ENCODE measurements around the gene FBLIM1. TPM values are rescaled to one million over a fixed set of nuclear protein-coding genes. Genes with fewer than 3 reads are reported as not detected.

FBLIM1 gene
- total RNA-seq, 1 donor from 2014 or later, result 78.3 TPM

GRCh38 chr1:15738416-15739113 lies 20.0 kb upstream of the FBLIM1 start:
- no peaks in the 10 kb centered on the region for H3K9me3 Mint-ChIP-seq
- H3K27ac Mint-ChIP-seq, result no peak overlapping the region
- H3K27me3 Mint-ChIP-seq, result no peaks in the 10 kb centered on the region
- TF ChIP-seq CTCF (conservative IDR thresholded peaks at IDR 0.05), result no peak
- H3K4me1 Mint-ChIP-seq (ENCODE audit: unreplicated experiment), result peaks cover 20% of the 10 kb centered on the region
- no peaks in the 10 kb centered on the region for H3K36me3 Mint-ChIP-seq
- no peak overlapping the region for H3K4me3 Mint-ChIP-seq
- no peak for DNase-seq (ENCODE audit: extremely low spot score, unreplicated experiment)

- Mint-ChIP-seq H3K4me1 (ENCODE audit: unreplicated experiment) (peaks cover 20% of the 10 kb centered on the region), H3K4me3 (no peak overlapping the region), H3K9me3 (no peaks in the 10 kb centered on the region), H3K36me3 (no peaks in the 10 kb centered on the region), H3K27ac (no peak overlapping the region), H3K27me3 (no peaks in the 10 kb centered on the region)
- TF ChIP-seq CTCF (conservative IDR thresholded peaks at IDR 0.05), result no peak
- no peak for DNase-seq (ENCODE audit: extremely low spot score, unreplicated experiment)
Observed at GRCh38 chr1:15739259-15739658, 19.3 kb upstream of the FBLIM1 start.

GRCh38 chr1:15739745-15740144 lies 18.9 kb upstream of the FBLIM1 start:
- Mint-ChIP-seq H3K27ac (no peak overlapping the region), H3K36me3 (no peaks in the 10 kb centered on the region), H3K27me3 (no peaks in the 10 kb centered on the region), H3K4me3 (no peak overlapping the region), H3K9me3 (no peaks in the 10 kb centered on the region), H3K4me1 (ENCODE audit: unreplicated experiment) (peaks cover 20% of the 10 kb centered on the region)
- TF ChIP-seq CTCF (conservative IDR thresholded peaks at IDR 0.05), result no peak
- DNase-seq (ENCODE audit: extremely low spot score, unreplicated experiment), result no peak

- peak overlapping the region; percentile 66 for H3K4me3 Mint-ChIP-seq
- peak; percentile 82 for TF ChIP-seq CTCF (conservative IDR thresholded peaks at IDR 0.05)
- peaks cover 20% of the 10 kb centered on the region for H3K4me1 Mint-ChIP-seq (ENCODE audit: unreplicated experiment)
Observed at GRCh38 chr1:15740924-15741850, 17.4 kb upstream of the FBLIM1 start.

GRCh38 chr1:15742339-15742801 lies 16.2 kb upstream of the FBLIM1 start, which contains the start of gene TMEM82:
Gene TMEM82 (plus strand): TSS chr1:15742499. CDS start chr1:15742560, 61 bp downstream.
- Mint-ChIP-seq H3K9me3 (no peaks in the 10 kb centered on the region), H3K27me3 (no peaks in the 10 kb centered on the region), H3K36me3 (no peaks in the 10 kb centered on the region), H3K4me1 (ENCODE audit: unreplicated experiment) (peaks cover 19% of the 10 kb centered on the region), H3K27ac (peak within 1 kb of the TSS; percentile 82), H3K4me3 (peak within 1 kb of the TSS; percentile 66)
- TF ChIP-seq CTCF (conservative IDR thresholded peaks at IDR 0.05), result no peak
- peak; percentile 70 for DNase-seq (ENCODE audit: extremely low spot score, unreplicated experiment)

More at GRCh38 chr1:15740924-15741850, 17.4 kb upstream of the FBLIM1 start:
- H3K36me3 Mint-ChIP-seq, result no peaks in the 10 kb centered on the region
- no peaks in the 10 kb centered on the region for H3K27me3 Mint-ChIP-seq
- peak overlapping the region; percentile 82 for H3K27ac Mint-ChIP-seq
- H3K9me3 Mint-ChIP-seq, result no peaks in the 10 kb centered on the region
- peak; percentile 83 for DNase-seq (ENCODE audit: extremely low spot score, unreplicated experiment)
